HepG2 (cell line): ENCODE results near the gene RARG. TPM values are rescaled to one million over a fixed set of nuclear protein-coding genes. Genes with fewer than 3 reads are reported as not detected.

ENCODE experiments used
- AGO2 ChIP-seq: fragments of 200-400 bp; formaldehyde crosslinking; optimal IDR thresholded peaks from 2 replicates; pipeline ENCODE3; 2017; ENCODE audit warnings: mild to moderate bottlenecking, low read depth, low read length, moderate library complexity
- CENPT ChIP-seq: sonication (generic); formaldehyde crosslinking; IDR thresholded peaks from 2 replicates; pipeline ENCODE4 v1.8.0; 2022; ENCODE audit warnings: low read depth, mild to moderate bottlenecking, moderate library complexity, missing genetic modification reagents
- CREM ChIP-seq, 2 experiments: sonication (generic) in 1 of 2; formaldehyde crosslinking in 1 of 2; IDR thresholded peaks; 2 replicates each; pipeline versions ENCODE4 v1.4.0 to v1.6.1; 2016 to 2020; ENCODE audit warnings: antibody characterized with exemption in 1 of 2, mild to moderate bottlenecking in 1 of 2, missing genetic modification reagents in 1 of 2
- E2F2 ChIP-seq: sonication (generic); formaldehyde crosslinking; IDR thresholded peaks from 2 replicates; pipeline ENCODE4 v1.4.0; 2020; ENCODE audit warnings: missing genetic modification reagents, borderline replicate concordance
- GMEB2 ChIP-seq: IDR thresholded peaks from 2 replicates; pipeline ENCODE4 v1.6.1; 2016; ENCODE audit warnings: missing biosample characterization, missing genetic modification reagents, low read depth
- KIAA2018 ChIP-seq: sonication (generic); formaldehyde crosslinking; IDR thresholded peaks from 2 replicates; pipeline ENCODE4 v1.5.0; 2020; ENCODE audit warnings: mild to moderate bottlenecking, missing genetic modification reagents, borderline replicate concordance
- MTA3 ChIP-seq: sonication (generic); formaldehyde crosslinking; IDR thresholded peaks from 2 replicates; pipeline ENCODE4 v1.4.0; 2020; ENCODE audit warnings: missing genetic modification reagents
- MYPOP ChIP-seq: sonication (generic); formaldehyde crosslinking; IDR thresholded peaks from 2 replicates; pipeline ENCODE4 v1.8.1; 2023; ENCODE audit warnings: mild to moderate bottlenecking, moderate library complexity, missing genetic modification reagents
- NFE2L1 ChIP-seq: sonication (generic); formaldehyde crosslinking; IDR thresholded peaks from 2 replicates; pipeline ENCODE4 v1.4.0; 2020; ENCODE audit warnings: missing genetic modification reagents, mild to moderate bottlenecking, borderline replicate concordance
- ZNF275 ChIP-seq: sonication (generic); formaldehyde crosslinking; IDR thresholded peaks from 2 replicates; pipeline ENCODE4 v1.8.0; 2022; ENCODE audit warnings: missing genetic modification reagents, mild to moderate bottlenecking, inconsistent platforms, borderline replicate concordance
- ZNF350 ChIP-seq: sonication (generic); formaldehyde crosslinking; IDR thresholded peaks from 2 replicates; pipeline ENCODE4 v1.4.0; 2020; ENCODE audit warnings: mild to moderate bottlenecking, low read depth, missing genetic modification reagents, borderline replicate concordance
- ZNF572 ChIP-seq: sonication (generic); formaldehyde crosslinking; IDR thresholded peaks from 2 replicates; pipeline ENCODE4 v1.5.1; 2020; ENCODE audit warnings: mild to moderate bottlenecking, missing genetic modification reagents
- ZNF639 ChIP-seq: conservative IDR thresholded peaks from 2 replicates; pipeline ENCODE4 v1.6.1; 2018; ENCODE audit warnings: missing genetic modification reagents
- polyA plus RNA-seq, 8 experiments: library from polyadenylated mRNA; depleted of rRNA in 3 of 8; stranded (reverse) in 7 of 8; unstranded in 1 of 8; fragments of >200 nt; fragmentation: Illumina TruSeq in 4 of 8; extraction: Trizol in 4 of 8; gene quantifications; 2 replicates each; pipeline versions ENCODE4 v1.2.1 to v1.2.3, GENCODE V29; 2011 to 2016; ENCODE audit warnings: low read depth in 4 of 8, missing spikeins in 1 of 8, mixed read lengths in 1 of 8; ENCODE audit not compliant: insufficient read depth in 1 of 8
- total RNA-seq, 5 experiments: library from RNA; depleted of rRNA; stranded (reverse); fragments of >200 nt; fragmentation: Illumina TruSeq; extraction: Trizol; gene quantifications; 2 replicates each; pipeline ENCODE4 v1.2.3, GENCODE V29; 2016; ENCODE audit warnings: low read depth in 1 of 5

RARG gene
- total and polyA plus RNA-seq, 2 of the 13 experiments (the other 11 are each of a cell fraction or from before 2014, with no cell fraction given) = 0.77 to 1.5 TPM

GRCh38 chr12:53174881-53175491, 57.0 kb downstream of the RARG start (continued):
- TF ChIP-seq GMEB2 (CRISPR knock-in tag) (no peak), ZNF572 (no peak), MYPOP (CRISPR knock-in tag) (peak; percentile 66), MTA3 (CRISPR knock-in tag) (no peak), ZNF639 (CRISPR knock-in tag) (no peak), E2F2 (CRISPR knock-in tag) (no peak), AGO2 (no peak), NFE2L1 (CRISPR knock-in tag) (no peak), CENPT (CRISPR knock-in tag) (no peak), ZNF350 (peak; percentile 42; the same call in 1 of the 2 replicates), KIAA2018 (CRISPR knock-in tag) (no peak), CREM (IDR thresholded peaks at IDR 0.05) (no peak), CREM (CRISPR knock-in tag; IDR thresholded peaks at IDR 0.05) (no peak), ZNF275 (CRISPR knock-in tag) (no peak)
